Measurements from ENCODE around the gene FAM163A.

FAM163A gene

DNA sequence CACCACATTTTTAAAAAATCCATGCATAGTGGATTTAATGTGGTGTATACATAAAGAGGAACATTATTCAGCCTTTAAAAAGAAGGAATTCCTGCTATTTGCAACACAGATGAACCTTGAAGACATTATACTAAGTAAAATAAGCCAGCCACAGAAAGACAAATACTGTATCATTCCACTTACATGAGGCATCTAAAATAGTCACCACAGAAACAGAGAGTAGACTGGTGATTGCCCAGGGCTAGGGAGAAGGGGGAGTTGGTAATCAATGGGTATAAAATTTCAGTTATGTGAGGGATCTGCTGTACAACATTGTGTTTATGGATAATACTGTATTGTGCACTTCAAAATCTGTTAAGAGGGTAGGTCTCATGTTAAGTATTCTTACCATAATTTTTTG lies 10.0 kb downstream of the FAM163A start:
- DNase-seq: no peak

DNA sequence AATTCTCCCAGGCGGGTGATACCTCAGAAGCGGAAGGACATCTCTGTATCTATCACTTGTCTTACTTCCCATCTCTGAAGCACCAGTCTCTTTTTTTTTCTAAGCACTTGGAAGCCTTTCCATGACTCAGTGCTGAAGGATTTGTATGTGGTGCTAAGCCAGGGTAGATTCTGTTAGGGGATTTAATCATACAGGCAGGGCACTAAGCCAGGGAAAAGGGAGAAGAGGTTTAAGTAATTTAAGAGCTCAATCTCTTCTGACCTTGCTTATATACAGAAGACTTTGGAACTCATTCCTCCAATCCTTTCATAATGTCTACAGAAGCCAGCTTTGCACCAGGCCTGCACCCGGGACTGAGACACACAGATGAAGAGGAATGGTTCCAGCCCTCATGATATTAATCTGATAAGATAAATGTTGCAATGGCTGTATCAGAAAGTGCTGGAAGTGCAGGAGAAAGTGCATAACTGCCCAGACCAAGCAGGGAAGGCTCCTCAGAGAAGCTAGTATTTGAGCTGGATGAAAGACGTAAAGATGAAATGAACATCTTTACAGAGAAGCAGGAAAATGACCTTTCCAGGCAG lies 11.0 kb downstream of the FAM163A start:
- no peak for DNase-seq

DNA sequence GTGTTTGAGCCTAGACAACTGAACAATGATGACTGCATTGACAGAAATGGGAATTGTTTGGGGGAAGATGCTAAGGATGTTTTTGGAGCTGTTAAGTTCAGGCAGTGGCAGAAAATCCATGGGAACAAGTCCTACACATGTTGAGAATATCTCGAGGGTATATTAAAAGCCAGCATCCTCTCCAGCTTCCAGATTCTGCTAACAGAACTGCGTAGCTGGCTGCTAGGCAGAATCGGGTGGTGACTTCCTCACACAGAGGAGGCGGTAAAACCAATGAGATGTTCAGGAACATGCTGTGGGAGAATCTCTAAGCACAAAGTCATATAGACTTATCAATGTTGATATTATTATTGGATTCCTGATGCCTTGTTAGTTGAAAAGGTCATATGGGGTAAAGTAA lies 14.8 kb downstream of the FAM163A start:
- no peak for DNase-seq

DNA sequence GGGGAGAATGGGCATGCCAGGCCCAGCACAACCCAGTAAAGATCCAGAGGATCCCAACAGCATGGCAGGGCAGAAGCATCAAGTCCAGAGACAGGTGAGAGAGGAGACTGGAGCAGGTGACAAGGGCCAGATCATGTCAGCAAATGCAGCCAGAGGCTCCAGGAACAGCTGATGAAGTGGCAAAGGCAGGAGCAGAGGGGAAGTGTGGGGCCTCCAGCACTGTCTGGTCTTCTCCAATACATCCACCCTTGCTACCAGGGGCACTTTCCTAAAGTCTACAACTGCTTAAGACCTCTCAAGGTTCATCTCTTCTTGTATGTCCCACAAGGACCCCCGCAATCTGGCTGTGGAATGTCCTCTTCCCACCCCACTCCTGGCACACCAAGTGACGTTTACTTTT lies 17.4 kb downstream of the FAM163A start:
- no peak for DNase-seq

DNA sequence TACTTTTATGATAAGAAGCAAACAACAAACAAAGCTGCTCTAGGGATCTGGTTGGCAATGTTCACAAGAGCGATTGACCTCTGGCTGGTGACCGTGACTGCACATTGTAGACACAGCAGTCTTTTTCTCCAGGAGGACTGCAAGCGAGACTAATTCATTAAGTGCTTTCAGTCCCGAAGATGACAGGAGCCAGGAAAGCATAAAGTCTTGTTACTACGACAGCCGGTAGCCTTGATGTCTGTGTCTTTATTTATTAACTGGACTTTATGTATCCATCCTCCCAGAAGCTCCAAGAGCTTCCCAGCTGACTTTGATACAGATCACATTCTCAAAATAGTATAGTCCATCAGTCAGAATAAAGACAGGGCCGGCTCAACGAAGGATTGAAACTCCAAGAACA lies 18.2 kb downstream of the FAM163A start:
- no peak for DNase-seq

DNA sequence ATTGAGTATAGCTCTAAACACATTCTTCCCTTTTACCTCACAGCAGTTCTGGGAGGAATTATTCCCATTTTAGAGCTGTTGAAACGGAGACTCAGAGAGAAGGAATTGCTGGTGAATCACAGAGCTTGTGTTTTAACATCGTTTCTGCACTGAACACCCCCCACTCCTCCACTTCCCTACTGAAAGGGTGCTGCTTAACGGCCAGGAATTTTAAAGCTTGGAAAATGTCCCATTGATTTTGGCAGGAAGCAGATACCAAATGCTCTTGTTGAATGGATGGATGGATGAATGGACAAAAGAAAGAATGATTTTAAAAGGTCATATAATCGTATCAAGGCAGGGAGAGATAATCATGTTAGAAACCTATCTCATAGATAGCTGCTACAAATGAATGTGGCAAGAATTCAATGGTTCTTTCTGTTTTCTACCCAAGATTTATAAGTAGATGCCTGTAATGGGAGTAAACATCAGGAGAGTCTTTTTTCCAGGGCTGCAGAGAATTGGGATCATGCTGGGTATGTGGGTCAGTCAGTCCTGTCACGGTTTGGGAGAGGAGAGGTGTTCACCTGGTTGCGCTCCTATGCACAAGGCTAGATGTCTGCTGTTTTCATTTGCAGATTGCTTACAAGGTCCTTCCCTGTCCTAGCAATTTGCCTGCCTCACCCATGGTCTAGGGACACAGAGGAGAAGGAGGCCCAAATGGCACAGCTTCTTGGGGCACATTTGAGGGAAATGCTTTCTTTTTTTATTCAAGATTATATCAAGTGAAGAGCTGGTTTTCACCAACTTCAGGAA lies 19.0 kb downstream of the FAM163A start:
- no peak for DNase-seq

DNA sequence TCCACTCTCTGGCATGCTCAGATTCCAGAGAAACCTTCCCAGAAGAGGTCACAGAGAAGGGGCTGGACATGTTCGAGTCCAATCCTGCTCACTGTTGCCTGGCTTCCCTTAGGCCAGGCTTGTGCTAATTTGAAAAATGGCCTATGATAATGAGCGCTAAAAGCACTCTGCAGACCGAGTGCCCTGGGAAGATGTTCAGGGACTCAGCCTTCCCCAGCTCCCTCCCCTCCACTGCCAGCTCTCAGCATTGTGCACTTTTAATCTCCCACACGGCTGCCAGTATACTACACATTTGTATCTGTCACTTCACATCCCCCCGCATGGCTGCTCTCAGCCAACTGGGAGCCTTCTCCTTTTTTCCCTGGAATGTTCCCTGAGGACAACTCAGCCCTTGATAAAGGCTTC lies 24.1 kb downstream of the FAM163A start:
- DNase-seq: no peak

DNA sequence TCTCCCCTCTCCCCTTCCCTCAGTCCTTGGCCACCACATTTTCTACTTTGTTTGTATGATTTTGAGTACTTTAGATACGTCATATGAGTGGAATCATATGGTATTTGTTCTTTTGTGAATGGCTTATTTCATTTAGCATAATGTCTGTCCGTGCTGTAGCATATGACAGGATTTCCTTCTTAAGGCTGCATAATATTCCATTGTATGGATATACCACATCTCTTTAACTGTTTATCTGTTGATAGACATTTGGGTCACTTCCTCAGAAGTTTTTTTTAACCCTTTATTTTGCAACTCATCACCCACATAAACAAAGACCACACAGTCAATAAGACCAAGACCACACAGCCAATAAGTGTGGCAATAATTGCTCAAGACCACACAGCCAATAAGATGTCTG lies 24.9 kb downstream of the FAM163A start:
- no peak for DNase-seq

DNA sequence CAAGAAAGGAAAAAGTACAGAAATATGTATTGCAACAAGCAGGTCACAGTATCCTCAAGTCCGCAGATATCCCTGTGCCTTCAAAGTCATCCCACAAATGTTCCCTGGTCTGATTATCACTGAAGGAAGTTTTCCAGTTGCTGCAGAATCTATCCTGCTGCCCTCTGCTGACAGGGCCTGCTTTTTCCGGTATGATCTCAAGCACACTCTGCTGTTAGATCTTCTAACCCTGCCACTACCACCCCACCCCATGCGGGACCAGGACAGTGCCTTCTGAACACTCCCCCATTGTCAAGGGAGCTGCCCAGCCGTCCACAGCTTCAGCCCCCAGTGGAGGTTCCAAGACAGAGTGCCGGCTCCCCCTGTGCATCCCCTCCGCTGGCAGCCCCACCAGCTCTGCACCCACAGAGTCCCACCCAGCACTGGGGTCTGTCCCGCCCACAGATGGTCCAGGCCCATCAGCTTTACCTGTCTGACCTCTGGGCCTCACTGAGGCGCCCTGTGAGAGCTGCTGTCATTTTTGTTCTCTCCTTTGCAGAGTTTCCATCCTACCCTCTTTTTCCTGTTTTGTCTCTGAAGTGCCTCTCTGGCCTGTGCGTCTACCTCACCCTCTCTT lies 27.9 kb downstream of the FAM163A start:
- DNase-seq: no peak

DNA sequence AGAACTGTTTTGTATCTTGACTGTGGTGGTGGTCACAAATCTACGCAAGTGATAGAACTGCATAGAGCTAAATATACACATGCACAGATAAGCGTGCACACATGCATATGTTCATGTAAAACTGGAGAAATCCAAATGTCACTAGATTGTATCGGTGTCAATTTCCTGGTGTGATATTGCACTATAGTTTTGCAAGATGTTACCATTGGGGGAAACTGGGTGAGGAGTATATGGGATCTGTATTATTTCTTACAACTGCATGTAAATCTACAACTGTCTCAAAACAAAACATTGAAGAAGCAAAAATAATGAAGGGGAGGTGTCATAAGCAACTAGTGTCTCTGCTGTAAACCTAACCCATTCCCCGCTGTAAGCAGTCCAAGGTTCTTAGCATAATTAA lies 30.2 kb downstream of the FAM163A start:
- DNase-seq: no peak

DNA sequence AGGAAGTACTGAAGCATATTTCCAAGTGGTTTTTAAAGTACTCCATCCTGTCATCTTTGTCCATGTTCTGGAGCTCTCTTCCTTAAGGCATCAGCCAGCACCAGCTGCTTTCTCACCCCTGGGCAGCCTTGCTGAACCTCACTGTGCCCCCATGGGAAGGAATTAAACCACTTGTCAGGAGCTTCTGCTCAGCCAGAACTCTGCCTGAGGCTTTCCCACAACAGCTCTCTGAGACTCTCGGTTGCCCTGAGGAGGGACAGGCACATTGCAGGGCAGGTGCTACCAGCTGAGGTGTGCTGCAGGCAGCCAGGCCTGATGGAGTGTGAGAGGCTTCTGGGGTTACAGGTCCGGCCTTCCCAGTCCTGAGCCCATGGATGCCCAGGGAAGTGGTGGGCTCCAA lies 30.9 kb downstream of the FAM163A start:
- DNase-seq: no peak

DNA sequence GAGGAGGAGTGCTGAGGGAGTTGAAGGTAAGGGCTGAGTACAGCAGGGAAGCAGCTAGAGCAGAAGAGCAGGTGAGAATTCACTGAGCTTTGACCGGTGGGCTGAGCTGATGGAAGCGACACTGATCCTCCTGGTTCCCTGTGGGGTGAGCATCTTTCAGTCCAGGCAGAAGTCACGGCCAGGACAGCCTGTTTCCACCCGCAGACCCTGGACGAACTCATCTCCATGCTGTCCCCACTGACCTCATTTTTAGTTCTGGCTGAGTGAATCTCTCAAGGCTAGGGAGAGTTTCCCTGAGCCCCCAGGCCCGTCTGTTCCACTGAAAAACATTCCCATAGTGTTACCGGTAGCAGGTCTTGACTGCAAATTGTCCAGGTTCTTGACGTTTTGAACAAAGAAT lies 31.5 kb downstream of the FAM163A start:
- no peak for DNase-seq

DNA sequence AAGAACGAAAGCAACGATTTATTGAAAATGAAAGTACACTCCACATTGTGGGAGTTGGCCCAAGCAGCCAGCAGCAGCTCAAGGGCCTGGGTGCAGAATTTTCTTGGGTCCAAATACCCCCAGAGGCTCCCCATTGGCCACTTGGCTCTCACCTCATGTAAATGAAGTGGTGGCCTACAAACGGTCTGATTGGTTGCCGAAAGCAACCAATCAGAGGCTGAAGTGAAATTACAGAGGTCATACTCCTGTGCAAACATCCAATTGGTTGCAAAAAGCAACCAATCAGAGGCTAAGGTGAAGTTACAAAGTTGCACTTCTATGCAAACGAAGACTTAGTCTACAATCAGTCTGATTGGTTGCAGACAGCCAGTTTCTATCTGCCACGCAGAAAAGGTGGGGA lies 31.9 kb downstream of the FAM163A start:
- DNase-seq: no peak

DNA sequence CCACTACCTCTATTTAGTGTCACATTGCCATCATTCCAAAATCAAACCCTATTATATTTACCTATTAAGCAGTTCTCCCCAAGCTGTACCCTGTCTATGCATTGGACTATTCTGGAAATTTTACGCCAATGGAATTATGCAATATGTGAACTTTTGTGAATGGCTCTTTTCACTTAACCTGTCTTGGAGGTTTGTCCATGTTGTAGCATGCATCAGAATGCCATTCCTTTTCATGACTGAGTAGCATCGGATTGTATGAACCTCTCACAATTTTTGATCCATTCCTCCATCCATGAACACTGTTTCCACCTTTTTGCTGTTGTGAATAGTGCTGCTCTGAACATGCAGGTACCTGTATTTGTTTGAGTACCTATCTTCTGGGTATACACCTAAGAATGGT lies 33.7 kb downstream of the FAM163A start:
- no peak for DNase-seq

DNA sequence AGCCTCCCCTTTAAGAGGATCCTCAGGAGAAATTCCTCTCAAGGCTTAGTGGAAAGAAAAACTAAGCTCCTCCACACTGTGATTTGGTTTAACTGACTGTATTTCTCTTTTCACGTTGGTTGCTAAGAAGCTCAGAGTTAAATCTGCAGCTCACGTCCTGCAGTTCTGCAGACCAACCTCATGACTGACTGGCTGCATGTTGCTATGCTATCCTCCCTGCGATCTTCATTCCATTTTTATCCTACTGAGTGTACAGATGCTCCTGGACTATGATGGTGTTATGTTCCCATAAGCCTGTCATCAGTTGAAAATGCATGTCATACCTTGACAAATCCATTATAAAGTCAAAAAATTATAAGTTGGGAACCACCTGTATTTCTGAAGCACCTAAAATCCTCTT lies 34.6 kb downstream of the FAM163A start:
- DNase-seq: no peak

DNA sequence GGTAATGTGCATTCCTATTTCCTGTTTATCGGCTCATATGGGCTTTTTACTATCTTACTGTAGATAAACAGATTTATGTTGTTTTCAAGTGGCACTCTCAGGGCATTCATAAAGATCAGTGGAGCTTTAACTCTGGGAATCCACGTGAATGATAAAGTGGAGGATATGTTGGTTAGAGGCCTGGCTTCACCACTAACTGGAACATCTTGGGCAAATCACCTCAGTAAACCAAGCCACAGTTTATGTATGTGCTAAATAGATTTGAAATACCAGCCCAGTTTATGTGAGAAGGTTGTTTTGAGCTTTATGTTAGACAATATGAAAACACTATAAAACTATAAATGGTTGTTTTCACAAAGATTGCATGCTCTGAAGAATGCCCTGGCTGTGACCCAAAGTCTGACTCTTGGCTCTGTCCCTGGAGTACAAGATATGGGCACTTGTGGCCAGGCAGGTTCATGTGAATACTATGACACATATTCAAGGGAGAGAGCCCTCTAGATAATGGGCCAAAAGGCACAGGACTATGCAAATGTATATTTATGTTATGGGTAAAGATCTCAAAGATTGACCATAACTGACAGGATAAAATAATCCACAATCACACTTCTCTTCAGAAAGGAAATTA lies 36.7 kb downstream of the FAM163A start:
- DNase-seq: no peak

DNA sequence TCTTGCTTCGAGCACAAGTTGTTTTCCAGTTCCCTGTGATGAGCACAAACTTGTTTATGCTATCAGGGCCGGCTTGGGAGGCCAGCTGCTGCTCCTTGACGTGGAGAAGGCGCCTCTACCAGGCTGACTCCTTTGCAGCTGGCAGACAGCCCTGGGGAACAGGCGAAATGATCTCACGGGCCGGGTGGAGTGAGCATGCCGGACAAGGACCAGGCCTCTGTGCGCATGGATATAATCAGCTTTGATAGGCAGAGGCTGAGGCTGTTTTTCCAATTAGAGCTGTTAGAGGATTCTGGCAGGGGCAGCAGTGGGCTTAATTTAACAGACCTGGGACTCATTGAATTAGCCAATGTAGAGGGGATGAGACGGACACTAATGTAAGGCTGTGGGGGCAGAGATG lies 38.9 kb downstream of the FAM163A start:
- no peak for DNase-seq

DNA sequence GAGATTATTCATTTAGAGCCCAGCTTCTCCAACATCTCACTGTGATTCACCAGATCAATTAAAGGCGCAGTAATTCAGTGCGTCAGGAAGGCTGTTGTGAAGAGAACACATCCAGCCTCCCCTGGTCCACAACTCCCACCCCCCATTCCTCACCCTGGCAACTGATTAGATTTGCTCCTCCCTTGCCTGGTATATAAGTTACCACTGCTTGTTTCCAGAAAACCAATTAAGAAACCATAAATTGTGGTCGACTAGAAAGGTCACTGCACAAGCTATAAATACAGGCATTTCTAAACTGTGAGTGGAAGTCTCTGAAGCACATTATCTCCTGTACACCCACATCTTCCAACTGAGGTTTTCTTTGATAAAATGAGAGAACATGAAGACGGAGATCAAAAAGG lies 41.9 kb downstream of the FAM163A start:
- DNase-seq: no peak

DNA sequence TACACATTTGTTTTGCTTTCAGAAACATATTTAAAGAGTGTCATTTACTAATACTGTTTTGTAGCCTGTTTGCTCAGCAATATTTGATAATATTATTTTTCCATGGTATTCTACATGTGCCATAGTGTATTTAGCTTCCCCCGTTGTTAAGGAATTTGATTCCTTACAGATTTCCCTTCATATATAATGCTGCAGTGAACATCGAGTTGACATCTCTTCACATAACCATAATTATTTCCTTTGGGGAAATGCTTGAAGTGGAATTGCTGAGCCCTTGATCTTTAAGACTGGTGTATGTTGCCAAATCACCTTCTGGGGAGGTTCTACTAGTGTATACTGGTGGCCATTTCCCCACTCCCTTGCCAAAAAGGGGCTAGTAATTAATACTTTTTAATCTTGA lies 42.6 kb downstream of the FAM163A start:
- no peak for DNase-seq

DNA sequence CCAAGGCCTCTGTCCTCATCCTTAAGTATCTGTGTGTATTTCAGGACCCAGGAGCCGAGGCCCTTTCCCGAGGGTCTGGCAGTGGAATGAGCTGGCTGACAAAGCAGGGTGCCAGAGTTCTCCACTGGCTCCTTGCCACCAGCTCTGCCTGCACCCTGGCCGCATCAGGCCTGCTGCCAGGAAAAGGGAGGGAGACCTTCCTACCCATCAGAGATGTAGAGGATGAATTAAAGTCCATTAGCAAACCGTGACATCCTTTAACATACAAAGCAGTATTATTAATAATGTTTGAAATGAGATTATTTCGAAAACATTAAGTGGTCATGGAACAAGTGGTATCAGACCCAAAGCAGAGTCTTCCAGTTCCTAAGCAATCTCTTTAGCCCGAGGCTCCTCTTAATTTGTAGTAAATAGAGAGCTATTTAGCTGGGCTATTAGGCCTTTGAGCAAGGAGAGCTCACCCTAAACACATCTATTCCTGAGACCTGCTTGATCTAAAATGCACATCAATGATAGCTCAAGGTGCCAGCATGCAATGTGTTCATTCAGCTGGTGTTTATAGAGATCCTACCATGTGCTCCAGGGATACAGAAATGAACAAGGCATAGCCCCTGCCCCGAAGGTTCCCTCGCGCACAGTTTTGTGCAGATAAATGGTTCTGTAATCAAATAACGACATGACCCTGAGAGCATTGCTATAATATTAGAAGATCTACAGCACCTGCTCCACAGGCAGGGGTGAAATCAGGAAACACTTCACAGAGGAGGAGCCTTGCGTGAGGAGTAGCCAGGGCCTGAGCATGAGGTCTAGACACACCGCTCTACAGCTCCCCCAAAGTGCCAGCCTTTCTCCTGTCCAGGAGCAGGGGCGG lies 44.0 kb downstream of the FAM163A start:
- no peak for DNase-seq

DNA sequence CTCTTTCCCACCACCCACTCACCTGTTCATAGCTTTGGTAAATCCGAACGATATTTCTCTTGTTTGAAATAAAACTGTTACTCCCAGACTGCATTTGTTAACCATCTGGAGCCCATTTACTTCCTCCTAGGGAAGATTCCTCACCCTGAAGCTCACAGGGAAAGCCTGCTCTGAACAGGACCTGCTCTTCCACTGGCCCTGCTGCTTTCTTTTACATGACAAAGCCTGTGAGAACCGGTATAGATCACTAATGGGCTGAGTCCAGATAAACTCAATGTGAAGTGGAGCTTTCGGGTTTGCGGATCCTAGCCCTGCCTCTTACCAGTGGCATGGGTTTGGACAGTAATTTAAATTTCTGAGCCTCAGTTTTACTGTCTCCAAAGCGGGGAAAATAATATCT lies 45.2 kb downstream of the FAM163A start:
- DNase-seq: no peak

DNA sequence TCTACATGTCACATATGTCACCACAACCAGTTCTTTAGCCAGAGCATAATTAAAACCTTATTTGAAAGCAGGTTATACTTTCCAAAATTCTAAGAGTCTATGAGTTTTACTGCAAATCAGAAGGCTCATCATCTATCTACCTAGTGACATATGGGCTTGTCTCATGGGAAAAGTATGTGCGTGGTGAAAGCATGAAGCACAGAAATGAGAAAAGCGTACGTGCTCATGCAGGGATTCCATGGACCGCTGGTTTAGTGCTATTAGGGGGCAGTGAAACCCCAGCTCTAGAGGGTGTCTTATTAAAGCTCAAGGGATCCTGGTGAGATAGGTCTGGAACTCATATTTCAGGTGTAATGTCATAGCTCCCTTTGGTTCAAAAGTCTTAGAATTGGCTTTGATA lies 50.2 kb downstream of the FAM163A start:
- DNase-seq: no peak

DNA sequence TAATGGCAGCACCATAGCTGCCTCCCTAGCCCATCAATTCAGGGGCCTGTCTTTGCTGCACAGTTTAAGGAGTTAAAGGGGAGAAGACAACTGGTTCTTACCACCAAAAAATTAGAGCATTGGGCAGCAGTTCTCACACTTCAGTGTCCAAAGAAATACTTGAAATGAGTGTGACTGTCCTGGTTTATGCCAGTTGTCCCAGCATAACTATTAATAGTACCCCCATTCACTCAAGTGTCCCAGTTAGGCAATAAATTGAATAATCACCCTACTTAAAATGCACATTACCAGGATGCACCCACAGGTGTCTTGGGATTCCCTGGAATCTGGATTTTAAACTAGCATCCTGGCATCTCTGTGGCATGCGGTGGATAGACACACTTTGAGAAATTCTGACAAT lies 51.1 kb downstream of the FAM163A start:
- DNase-seq: no peak

All from activated CD4-positive, alpha-beta T cell treated with anti-CD3 and anti-CD28 coated beads, Interleukin-2, amount 50 U/mL, for 4 hours (primary cell).